HG03280 (cell line): Measurements from ENCODE around the gene ZNF423.

Source experiments
- ATAC-seq: cut with Tn5 transposase; IDR thresholded peaks from one replicate; pipeline ENCODE4 v1.9.1; 2021; ENCODE audit warnings: mild to moderate bottlenecking, moderate library complexity; ENCODE audit not compliant: unreplicated experiment

The ZNF423 gene

GRCh38 chr16:49674990-49675389 is 180.9 kb downstream of the ZNF423 start:
- ATAC-seq: no peak

- ATAC-seq: no peak
Measured at GRCh38 chr16:49674351-49674851, 181.5 kb downstream of the ZNF423 start.

- no peak for ATAC-seq
Measured at GRCh38 chr16:49673442-49673841, 182.5 kb downstream of the ZNF423 start.

GRCh38 chr16:49672753-49673152 is 183.2 kb downstream of the ZNF423 start:
- ATAC-seq: no peak

GRCh38 chr16:49671333-49671732 is 184.6 kb downstream of the ZNF423 start:
- ATAC-seq: no peak

- no peak for ATAC-seq
Measured at GRCh38 chr16:49670627-49671026, 185.3 kb downstream of the ZNF423 start.

GRCh38 chr16:49665482-49666230 is 190.3 kb downstream of the ZNF423 start:
- no peak for ATAC-seq

- no peak for ATAC-seq
Measured at GRCh38 chr16:49664221-49665215, 191.4 kb downstream of the ZNF423 start.

- no peak for ATAC-seq
Measured at GRCh38 chr16:49663081-49664065, 192.5 kb downstream of the ZNF423 start.

GRCh38 chr16:49662569-49662968 is 193.3 kb downstream of the ZNF423 start:
- no peak for ATAC-seq

GRCh38 chr16:49661465-49662187 is 194.3 kb downstream of the ZNF423 start:
- ATAC-seq: no peak

- ATAC-seq: no peak
Measured at GRCh38 chr16:49660626-49661025, 195.3 kb downstream of the ZNF423 start.

GRCh38 chr16:49659356-49659755 is 196.6 kb downstream of the ZNF423 start:
- no peak for ATAC-seq

GRCh38 chr16:49658531-49658930 is 197.4 kb downstream of the ZNF423 start:
- ATAC-seq: no peak

- ATAC-seq: no peak
Measured at GRCh38 chr16:49657736-49658465, 198.0 kb downstream of the ZNF423 start.

- no peak for ATAC-seq
Measured at GRCh38 chr16:49654425-49654824, 201.5 kb downstream of the ZNF423 start.

- ATAC-seq: no peak
Measured at GRCh38 chr16:49653577-49653976, 202.3 kb downstream of the ZNF423 start.

GRCh38 chr16:49653173-49653570 is 202.7 kb downstream of the ZNF423 start:
- ATAC-seq: no peak
